Endodermal cell (in vitro differentiated cells): ENCODE data around the gene TAP2. TPM values are rescaled to one million over a fixed set of nuclear protein-coding genes. Genes with fewer than 3 reads are reported as not detected.

Source experiments
- DNase-seq: peaks from one replicate; pipeline ENCODE4 v3.0.0-alpha.2; 2017
- H3K27ac ChIP-seq: 2 replicates; pipeline ENCODE4 v1.5.1; 2013; ENCODE audit warnings: mild to moderate bottlenecking, low read depth, low read length, moderate library complexity
- H3K27me3 ChIP-seq: 2 replicates; pipeline ENCODE4 v1.6.1; 2013; ENCODE audit warnings: mild to moderate bottlenecking, low read length, moderate library complexity; ENCODE audit not compliant: insufficient read depth, control insufficient read depth, poor library complexity, severe bottlenecking
- H3K36me3 ChIP-seq: 2 replicates; pipeline ENCODE4 v1.7.0; 2013; ENCODE audit warnings: mild to moderate bottlenecking, low read length, moderate library complexity; ENCODE audit not compliant: control insufficient read depth, insufficient read depth
- H3K4me1 ChIP-seq: one replicate; pipeline ENCODE4 v1.7.0; 2013; ENCODE audit warnings: low read length; ENCODE audit not compliant: control insufficient read depth, insufficient read depth
- H3K4me3 ChIP-seq: 2 replicates; pipeline ENCODE4 v1.5.1; 2013; ENCODE audit warnings: mild to moderate bottlenecking, low read length, moderate library complexity
- H3K9ac ChIP-seq: 2 replicates; pipeline ENCODE4 v1.6.1; 2013; ENCODE audit warnings: mild to moderate bottlenecking, low read length, moderate library complexity; ENCODE audit not compliant: poor library complexity, severe bottlenecking; ENCODE audit errors: extremely low read depth
- H3K9me3 ChIP-seq: 2 replicates; pipeline ENCODE4 v1.6.1; 2013; ENCODE audit warnings: mild to moderate bottlenecking, low read length, moderate library complexity; ENCODE audit not compliant: control insufficient read depth
- H3K27ac Mint-ChIP-seq: 2 replicates; pipeline ENCODE4 v1.8.0; 2020; ENCODE audit warnings: mixed read lengths
- H3K27me3 Mint-ChIP-seq: 2 replicates; pipeline ENCODE4 v1.8.0; 2021; ENCODE audit warnings: mild to moderate bottlenecking, mixed read lengths; ENCODE audit not compliant: insufficient read depth
- H3K36me3 Mint-ChIP-seq: 2 replicates; pipeline ENCODE4 v1.8.0; 2020; ENCODE audit warnings: low read depth, mixed read lengths
- H3K4me1 Mint-ChIP-seq: 2 replicates; pipeline ENCODE4 v1.8.0; 2020; ENCODE audit warnings: mixed read lengths
- H3K4me3 Mint-ChIP-seq: 2 replicates; pipeline ENCODE4 v1.8.0; 2020; ENCODE audit warnings: mild to moderate bottlenecking, moderate library complexity, mixed read lengths
- H3K9me3 Mint-ChIP-seq: 2 replicates; pipeline ENCODE4 v1.8.0; 2020; ENCODE audit warnings: mild to moderate bottlenecking, mixed read lengths
- WGBS, 2 experiments: methylation state at CpG; one replicate each; pipeline versions ENCODE4 v1.1.5 to v1.1.7; 2013; ENCODE audit warnings: missing lambda C conversion rate in 2 of 2, mixed read lengths in 1 of 2; ENCODE audit not compliant: insufficient coverage in 1 of 2, insufficient read length in 1 of 2; 5-methylcytosine and 5-hydroxymethylcytosine counted together
- total RNA-seq, 2 donors: library from RNA; stranded (reverse); fragmentation: NEBNext Ultra II Directional in 1 of 2; extraction: Animal tissue kit (Norgen Biotek cat#: 25700) in 1 of 2; gene quantifications; 2 replicates in 1 of 2; 3 replicates in 1 of 2; pipeline ENCODE4 v1.2.1, GENCODE V29; 2021
- TF ChIP-seq, protein P1 (sequence below): fragments of 200-600 bp; sonication (generic); conservative IDR thresholded peaks from 2 replicates; pipeline ENCODE4 v1.5.0; 2021; ENCODE audit warnings: antibody characterized with exemption, mild to moderate bottlenecking

TAP2 gene
- total RNA-seq, 2 donors from 2014 or later = 3.4 to 6.6 TPM

- Mint-ChIP-seq H3K36me3 (no peaks in the 10 kb centered on the region), H3K9me3 (peaks cover 3% of the 10 kb centered on the region), H3K27me3 (peaks cover 40% of the 10 kb centered on the region), H3K4me3 (no peak overlapping the region), H3K4me1 (no peaks in the 10 kb centered on the region), H3K27ac (no peak overlapping the region)
- no peak for DNase-seq
- H3K36me3 ChIP-seq = no peaks in the 10 kb centered on the region
- no peak overlapping the region for H3K9ac ChIP-seq
- 68 to 76% methylated on average over 6 to 8 of the region's 8 CpGs for WGBS, 2 experiments
- H3K4me3 ChIP-seq = no peak overlapping the region
- H3K27me3 ChIP-seq = peaks cover 49% of the 10 kb centered on the region
- no peak overlapping the region for H3K27ac ChIP-seq
- H3K4me1 ChIP-seq = no peaks in the 10 kb centered on the region
- no peaks in the 10 kb centered on the region for H3K9me3 ChIP-seq
- TF ChIP-seq, protein P1, sequence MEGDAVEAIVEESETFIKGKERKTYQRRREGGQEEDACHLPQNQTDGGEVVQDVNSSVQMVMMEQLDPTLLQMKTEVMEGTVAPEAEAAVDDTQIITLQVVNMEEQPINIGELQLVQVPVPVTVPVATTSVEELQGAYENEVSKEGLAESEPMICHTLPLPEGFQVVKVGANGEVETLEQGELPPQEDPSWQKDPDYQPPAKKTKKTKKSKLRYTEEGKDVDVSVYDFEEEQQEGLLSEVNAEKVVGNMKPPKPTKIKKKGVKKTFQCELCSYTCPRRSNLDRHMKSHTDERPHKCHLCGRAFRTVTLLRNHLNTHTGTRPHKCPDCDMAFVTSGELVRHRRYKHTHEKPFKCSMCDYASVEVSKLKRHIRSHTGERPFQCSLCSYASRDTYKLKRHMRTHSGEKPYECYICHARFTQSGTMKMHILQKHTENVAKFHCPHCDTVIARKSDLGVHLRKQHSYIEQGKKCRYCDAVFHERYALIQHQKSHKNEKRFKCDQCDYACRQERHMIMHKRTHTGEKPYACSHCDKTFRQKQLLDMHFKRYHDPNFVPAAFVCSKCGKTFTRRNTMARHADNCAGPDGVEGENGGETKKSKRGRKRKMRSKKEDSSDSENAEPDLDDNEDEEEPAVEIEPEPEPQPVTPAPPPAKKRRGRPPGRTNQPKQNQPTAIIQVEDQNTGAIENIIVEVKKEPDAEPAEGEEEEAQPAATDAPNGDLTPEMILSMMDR = no peak
These were observed 29.2 kb upstream of the TAP2 start for GRCh38 chr6:32867554-32868256.

DNA sequence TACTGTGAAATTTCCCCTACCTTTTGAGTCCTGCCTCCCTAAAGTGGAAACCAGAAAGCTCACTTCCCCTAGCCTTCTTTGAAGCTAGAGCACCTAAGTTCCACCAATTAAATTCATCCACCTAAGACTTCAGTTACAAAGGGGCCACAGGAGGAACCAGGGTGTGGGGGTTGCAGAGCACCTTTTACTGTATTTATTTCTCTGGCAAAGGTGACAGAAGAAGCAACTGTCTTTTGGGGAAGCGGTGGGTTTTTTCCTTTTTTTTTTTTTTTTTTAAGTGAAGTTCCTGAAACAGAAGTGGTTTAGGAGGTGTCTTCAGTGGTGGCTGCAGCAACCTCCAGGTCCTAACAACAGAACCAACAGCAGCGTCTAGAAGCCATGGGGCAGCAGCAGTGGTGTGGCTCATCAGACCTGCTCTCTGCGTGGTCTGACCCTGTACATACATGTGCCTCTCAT lies 28.5 kb upstream of the TAP2 start:
- Histone ChIP-seq H3K36me3 (no peaks in the 10 kb centered on the region), H3K9ac (no peak overlapping the region), H3K9me3 (no peaks in the 10 kb centered on the region), H3K27me3 (peaks cover 49% of the 10 kb centered on the region), H3K4me1 (no peaks in the 10 kb centered on the region), H3K27ac (no peak overlapping the region), H3K4me3 (no peak overlapping the region)
- H3K27ac Mint-ChIP-seq = no peak overlapping the region
- 63 to 79% methylated on average over 1 to 3 of the region's 3 CpGs for WGBS, 2 experiments
- peaks cover 38% of the 10 kb centered on the region for H3K27me3 Mint-ChIP-seq
- no peaks in the 10 kb centered on the region for H3K9me3 Mint-ChIP-seq
- H3K4me3 Mint-ChIP-seq = no peak overlapping the region
- no peaks in the 10 kb centered on the region for H3K36me3 Mint-ChIP-seq
- H3K4me1 Mint-ChIP-seq = no peaks in the 10 kb centered on the region
- TF ChIP-seq, protein P1 = no peak
- DNase-seq = no peak

- Histone ChIP-seq H3K4me1 (no peaks in the 10 kb centered on the region), H3K27me3 (peaks cover 45% of the 10 kb centered on the region), H3K9me3 (no peaks in the 10 kb centered on the region), H3K9ac (no peak overlapping the region), H3K4me3 (no peak overlapping the region), H3K27ac (no peak overlapping the region), H3K36me3 (no peaks in the 10 kb centered on the region)
- H3K9me3 Mint-ChIP-seq = no peaks in the 10 kb centered on the region
- H3K4me1 Mint-ChIP-seq = peaks cover 1% of the 10 kb centered on the region
- H3K27me3 Mint-ChIP-seq = peaks cover 29% of the 10 kb centered on the region
- H3K4me3 Mint-ChIP-seq = no peak overlapping the region
- DNase-seq = no peak
- H3K27ac Mint-ChIP-seq = no peak overlapping the region
- TF ChIP-seq, protein P1 = no peak
- no peaks in the 10 kb centered on the region for H3K36me3 Mint-ChIP-seq
- 77 to 82% methylated on average over 8 to 10 of the region's 10 CpGs for WGBS, 2 experiments
These were observed 27.3 kb upstream of the TAP2 start for GRCh38 chr6:32865724-32866443.
